ENCODE data around the gene CALN1. TPM values are rescaled to one million over a fixed set of nuclear protein-coding genes. Genes with fewer than 3 reads are reported as not detected.
"Not testable (repeated sequence)": the region's sequence is repeated elsewhere in the genome, so short reads cannot be mapped to it uniquely, and the experiment has no call there.

Gene CALN1
- polyA plus RNA-seq, 3 donors: under 0.01 TPM; not detected in 2

GRCh38 chr7:71933426-71933825, 478.7 kb downstream of the CALN1 start:
- Histone ChIP-seq H3K4me2 (replicated peaks; ENCODE audit: extremely low read depth, low read length, poor library complexity, severe bottlenecking) (no peak overlapping the region), H3K9me3 (replicated peaks in 1 of 2; ENCODE audit: control insufficient read depth in 1 of 2, insufficient read depth in 1 of 2, low read length in 2 of 2) (peaks cover 0 to 30% of the 10 kb centered on the region in 2 donors), H4K20me1 (ENCODE audit: insufficient read depth, low read length) (no peaks in the 10 kb centered on the region), H3K27me3 (ENCODE audit: control insufficient read depth in 2 of 2, insufficient read depth in 2 of 2, low read length in 2 of 2) (no peaks in the 10 kb centered on the region), H3K4me1 (ENCODE audit: control insufficient read depth in 1 of 2, insufficient read depth in 2 of 2, low read length in 2 of 2) (no peaks in the 10 kb centered on the region), H3K9ac (ENCODE audit: insufficient read depth, low read length, poor library complexity, severe bottlenecking) (no peak overlapping the region), H3K36me3 (replicated peaks in 1 of 2; ENCODE audit: control insufficient read depth in 1 of 2, insufficient read depth in 2 of 2, low read length in 2 of 2) (no peaks in the 10 kb centered on the region), H2AFZ (ENCODE audit: insufficient read depth, low read depth, low read length, poor library complexity, severe bottlenecking) (no peak overlapping the region), H3K4me3 (replicated peaks in 1 of 3; ENCODE audit: low read depth in 2 of 3, low read length in 3 of 3) (no peak overlapping the region), H3K79me2 (ENCODE audit: insufficient read depth, low read length) (no peaks in the 10 kb centered on the region), H3K27ac (ENCODE audit: low read depth in 1 of 2, low read length in 2 of 2) (no peak overlapping the region)
- H3K4me1 Mint-ChIP-seq: no peaks in the 10 kb centered on the region
- H3K4me3 Mint-ChIP-seq: no peak overlapping the region
- peaks cover 0 to 2% (median 0%) of the 10 kb centered on the region in 3 donors for H3K27me3 Mint-ChIP-seq (ENCODE audit: low read depth in 3 of 3)
- TF ChIP-seq, protein P1, sequence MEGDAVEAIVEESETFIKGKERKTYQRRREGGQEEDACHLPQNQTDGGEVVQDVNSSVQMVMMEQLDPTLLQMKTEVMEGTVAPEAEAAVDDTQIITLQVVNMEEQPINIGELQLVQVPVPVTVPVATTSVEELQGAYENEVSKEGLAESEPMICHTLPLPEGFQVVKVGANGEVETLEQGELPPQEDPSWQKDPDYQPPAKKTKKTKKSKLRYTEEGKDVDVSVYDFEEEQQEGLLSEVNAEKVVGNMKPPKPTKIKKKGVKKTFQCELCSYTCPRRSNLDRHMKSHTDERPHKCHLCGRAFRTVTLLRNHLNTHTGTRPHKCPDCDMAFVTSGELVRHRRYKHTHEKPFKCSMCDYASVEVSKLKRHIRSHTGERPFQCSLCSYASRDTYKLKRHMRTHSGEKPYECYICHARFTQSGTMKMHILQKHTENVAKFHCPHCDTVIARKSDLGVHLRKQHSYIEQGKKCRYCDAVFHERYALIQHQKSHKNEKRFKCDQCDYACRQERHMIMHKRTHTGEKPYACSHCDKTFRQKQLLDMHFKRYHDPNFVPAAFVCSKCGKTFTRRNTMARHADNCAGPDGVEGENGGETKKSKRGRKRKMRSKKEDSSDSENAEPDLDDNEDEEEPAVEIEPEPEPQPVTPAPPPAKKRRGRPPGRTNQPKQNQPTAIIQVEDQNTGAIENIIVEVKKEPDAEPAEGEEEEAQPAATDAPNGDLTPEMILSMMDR (IDR thresholded peaks at IDR 0.05): no peak
- no peak for DNase-seq
- no peaks in the 10 kb centered on the region for H3K36me3 Mint-ChIP-seq
- peaks cover 16 to 37% (median 21%) of the 10 kb centered on the region in 7 donors for H3K9me3 Mint-ChIP-seq
- no peak overlapping the region for H3K27ac Mint-ChIP-seq
- intact Hi-C loops (cut with micrococcal nuclease): no loop called here
- 100% methylated on average over 6 of the region's 7 CpGs for WGBS (ENCODE audit: insufficient coverage)

GRCh38 chr7:71925663-71926062, 486.5 kb downstream of the CALN1 start:
- DNase-seq: no peak
- H3K36me3 Mint-ChIP-seq: no peaks in the 10 kb centered on the region
- H3K27me3 Mint-ChIP-seq (ENCODE audit: low read depth in 3 of 3): no peaks in the 10 kb centered on the region
- Histone ChIP-seq H3K27me3 (ENCODE audit: control insufficient read depth in 2 of 2, insufficient read depth in 2 of 2, low read length in 2 of 2) (no peaks in the 10 kb centered on the region), H3K27ac (ENCODE audit: low read depth in 1 of 2, low read length in 2 of 2) (no peak overlapping the region), H3K4me3 (replicated peaks in 1 of 3; ENCODE audit: low read depth in 2 of 3, low read length in 3 of 3) (no peak overlapping the region), H3K36me3 (replicated peaks in 1 of 2; ENCODE audit: control insufficient read depth in 1 of 2, insufficient read depth in 2 of 2, low read length in 2 of 2) (no peaks in the 10 kb centered on the region), H3K79me2 (ENCODE audit: insufficient read depth, low read length) (no peaks in the 10 kb centered on the region), H3K9me3 (replicated peaks in 1 of 2; ENCODE audit: control insufficient read depth in 1 of 2, insufficient read depth in 1 of 2, low read length in 2 of 2) (peaks cover 17 to 19% of the 10 kb centered on the region in 2 donors), H2AFZ (ENCODE audit: insufficient read depth, low read depth, low read length, poor library complexity, severe bottlenecking) (no peak overlapping the region), H3K9ac (ENCODE audit: insufficient read depth, low read length, poor library complexity, severe bottlenecking) (no peak overlapping the region), H3K4me1 (ENCODE audit: control insufficient read depth in 1 of 2, insufficient read depth in 2 of 2, low read length in 2 of 2) (no peaks in the 10 kb centered on the region), H4K20me1 (ENCODE audit: insufficient read depth, low read length) (no peaks in the 10 kb centered on the region), H3K4me2 (replicated peaks; ENCODE audit: extremely low read depth, low read length, poor library complexity, severe bottlenecking) (no peak overlapping the region)
- no peak overlapping the region for H3K4me3 Mint-ChIP-seq
- intact Hi-C loops (cut with micrococcal nuclease): no loop called here
- TF ChIP-seq, protein P1 (IDR thresholded peaks at IDR 0.05): no peak
- peak overlapping the region in 1 of 7 donors; percentile 51 for H3K27ac Mint-ChIP-seq
- WGBS (ENCODE audit: insufficient coverage): 98% methylated on average over 4 of the region's 7 CpGs
- H3K9me3 Mint-ChIP-seq: peaks cover 16 to 39% (median 25%) of the 10 kb centered on the region in 7 donors
- no peaks in the 10 kb centered on the region for H3K4me1 Mint-ChIP-seq

DNA sequence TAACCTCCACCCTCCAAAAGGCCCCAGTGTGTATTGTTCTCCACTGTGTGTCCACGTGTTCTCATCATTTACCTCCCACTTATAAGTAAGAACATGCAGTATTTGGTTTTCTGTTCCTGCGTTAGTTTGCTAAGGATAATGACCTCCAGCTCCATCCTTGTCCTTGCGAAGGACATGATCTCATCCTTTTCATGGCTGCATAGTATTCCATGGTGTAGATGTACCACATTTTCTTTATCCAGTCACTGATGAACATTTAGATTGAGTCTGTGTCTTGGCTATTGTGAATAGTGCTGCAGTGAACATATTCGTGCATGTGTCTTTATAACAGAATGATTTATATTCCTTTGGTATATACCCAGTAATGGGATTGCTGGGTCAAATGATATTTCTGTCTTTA, 497.9 kb downstream of the CALN1 start:
- H3K4me3 Mint-ChIP-seq; H3K4me1 ChIP-seq (ENCODE audit: control insufficient read depth in 1 of 2, insufficient read depth in 2 of 2, low read length in 2 of 2); H3K79me2 ChIP-seq (ENCODE audit: insufficient read depth, low read length); intact Hi-C loops (cut with micrococcal nuclease); H3K9ac ChIP-seq (ENCODE audit: insufficient read depth, low read length, poor library complexity, severe bottlenecking); H3K36me3 Mint-ChIP-seq; H2AFZ ChIP-seq (ENCODE audit: insufficient read depth, low read depth, low read length, poor library complexity, severe bottlenecking); H3K4me3 ChIP-seq (replicated peaks in 1 of 3; ENCODE audit: low read depth in 2 of 3, low read length in 3 of 3); DNase-seq; H3K4me2 ChIP-seq (replicated peaks; ENCODE audit: extremely low read depth, low read length, poor library complexity, severe bottlenecking); H3K27me3 ChIP-seq (ENCODE audit: control insufficient read depth in 2 of 2, insufficient read depth in 2 of 2, low read length in 2 of 2); H3K27ac ChIP-seq (ENCODE audit: low read depth in 1 of 2, low read length in 2 of 2); H3K4me1 Mint-ChIP-seq; H3K36me3 ChIP-seq (replicated peaks in 1 of 2; ENCODE audit: control insufficient read depth in 1 of 2, insufficient read depth in 2 of 2, low read length in 2 of 2); H4K20me1 ChIP-seq (ENCODE audit: insufficient read depth, low read length); H3K27ac Mint-ChIP-seq; H3K27me3 Mint-ChIP-seq (ENCODE audit: low read depth in 3 of 3): not testable (repeated sequence)
- H3K9me3 Mint-ChIP-seq: peaks cover under 1 to 13% (median 6%) of the 10 kb centered on the region in 7 donors
- H3K9me3 ChIP-seq (replicated peaks in 1 of 2; ENCODE audit: control insufficient read depth in 1 of 2, insufficient read depth in 1 of 2, low read length in 2 of 2): peaks cover 0 to 11% of the 10 kb centered on the region in 2 donors
- no CpG with 5 or more reads among the region's 4 CpGs for WGBS (ENCODE audit: insufficient coverage)

Measured in CD14-positive monocyte (primary cell).